CD4-positive, alpha-beta T cell treated with Interleukin-4 for 4 hours (primary cell): ENCODE results near the gene CA9.

Source experiments
- DNase-seq: peaks from one replicate; pipeline ENCODE4 v3.0.0-alpha.2; 2020

CA9 gene

GRCh38 chr9:35696520-35697215 is 22.9 kb downstream of the CA9 start:
- peak; percentile 52 for DNase-seq

- DNase-seq, result no peak
Measured at GRCh38 chr9:35697486-35697885, 23.8 kb downstream of the CA9 start.

GRCh38 chr9:35698231-35698630 is 24.5 kb downstream of the CA9 start:
- no peak for DNase-seq

- no peak for DNase-seq
Measured at GRCh38 chr9:35700031-35700430, 26.3 kb downstream of the CA9 start.

DNA sequence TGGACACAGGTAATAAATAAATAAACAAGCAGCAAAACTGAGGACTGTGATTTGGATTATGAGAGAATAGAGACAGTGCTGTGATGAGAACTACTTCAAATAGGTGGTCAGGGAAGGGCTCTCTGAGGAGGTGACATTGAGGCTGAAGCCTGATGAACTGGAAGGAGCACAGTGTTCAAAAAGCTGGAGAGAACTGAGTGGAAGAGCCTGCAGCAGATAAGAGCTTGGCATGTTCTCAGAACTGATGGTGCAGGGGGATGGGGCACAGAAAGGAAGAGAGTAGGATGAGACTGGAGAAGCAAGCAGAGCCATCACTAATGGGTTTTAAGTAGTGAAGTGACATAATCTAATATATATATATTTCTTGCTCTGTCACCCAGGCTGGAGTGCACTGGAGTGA is 27.2 kb downstream of the CA9 start:
- DNase-seq, result no peak

DNA sequence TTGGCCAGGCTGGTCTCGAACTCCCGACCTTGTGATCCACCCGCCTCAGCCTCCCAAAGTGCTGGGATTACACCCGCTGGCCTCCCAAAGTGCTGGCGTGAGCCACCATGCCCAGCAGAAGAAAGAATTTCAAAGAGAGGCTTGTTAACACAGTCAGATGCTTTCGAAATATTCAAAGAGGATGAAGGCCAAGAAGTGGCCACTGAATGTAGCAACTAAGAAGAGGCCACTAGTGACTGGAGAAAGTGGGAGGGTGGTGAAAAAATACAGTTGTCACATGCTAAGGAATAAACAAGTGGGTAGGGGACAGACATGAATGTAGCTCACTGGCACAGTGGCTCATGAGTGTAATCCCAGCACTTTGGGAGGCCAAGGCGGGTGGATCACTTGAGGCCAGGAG is 29.0 kb downstream of the CA9 start:
- no peak for DNase-seq

- DNase-seq, result no peak
Measured at GRCh38 chr9:35703906-35704672, 30.4 kb downstream of the CA9 start.

DNA sequence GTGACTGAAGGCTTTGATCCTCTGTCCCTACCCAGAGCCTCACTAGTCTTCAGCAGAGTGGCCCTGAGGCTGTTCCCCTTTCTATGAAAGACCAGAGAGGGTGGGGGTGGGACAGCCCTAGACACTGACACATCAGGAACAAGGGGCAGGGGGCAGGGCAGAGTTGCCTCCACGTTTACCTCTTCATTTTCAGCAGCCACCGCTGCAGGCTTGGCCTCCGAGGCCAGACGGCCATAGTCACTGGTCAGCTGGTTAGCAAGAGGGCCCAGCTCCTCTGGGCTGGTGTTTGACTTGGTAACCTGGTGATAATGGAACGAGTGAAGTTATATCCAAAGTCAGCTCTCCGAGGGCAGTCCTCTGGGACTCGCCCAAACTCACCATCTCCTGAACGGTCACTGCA is 31.6 kb downstream of the CA9 start:
- no peak for DNase-seq

- DNase-seq, result no peak
Measured at GRCh38 chr9:35705836-35706430, 32.2 kb downstream of the CA9 start.

- no peak for DNase-seq
Measured at GRCh38 chr9:35706951-35707350, 33.2 kb downstream of the CA9 start.

GRCh38 chr9:35708146-35708545 is 34.4 kb downstream of the CA9 start:
- no peak for DNase-seq

DNA sequence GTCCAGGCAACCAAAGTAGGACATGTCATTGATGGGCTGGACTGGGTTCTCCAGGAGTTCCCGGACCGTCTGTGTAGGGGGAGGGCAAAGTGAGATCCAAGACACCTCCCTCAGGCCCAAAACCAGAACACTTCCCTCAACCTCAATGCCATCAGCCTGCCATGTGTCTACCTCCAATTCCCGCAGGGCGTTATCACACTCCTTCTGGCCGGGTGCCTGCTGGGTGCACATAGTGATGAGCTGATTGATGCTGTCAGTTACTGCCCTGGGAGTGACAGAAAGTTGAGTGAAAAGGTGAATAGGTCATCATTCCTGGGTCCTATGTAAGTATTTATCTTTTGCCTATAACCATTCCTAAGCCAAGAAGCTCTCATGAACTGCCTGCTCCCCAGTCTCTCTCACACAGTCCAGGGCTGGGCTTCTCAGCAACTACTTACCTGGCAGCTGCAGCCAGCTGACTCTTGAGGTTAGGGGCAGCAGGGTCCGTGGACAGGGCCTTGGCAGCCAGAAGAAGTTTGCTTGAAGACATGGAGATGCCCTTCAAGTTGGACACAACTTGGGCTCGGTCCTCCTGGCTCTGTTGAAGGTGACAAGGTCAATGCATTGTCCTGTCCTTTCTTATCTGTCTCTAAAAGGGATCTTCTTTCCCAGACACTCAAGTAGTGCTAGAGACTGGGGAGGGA is 37.2 kb downstream of the CA9 start:
- no peak for DNase-seq

GRCh38 chr9:35711501-35712428 is 38.0 kb downstream of the CA9 start:
- DNase-seq, result no peak

DNA sequence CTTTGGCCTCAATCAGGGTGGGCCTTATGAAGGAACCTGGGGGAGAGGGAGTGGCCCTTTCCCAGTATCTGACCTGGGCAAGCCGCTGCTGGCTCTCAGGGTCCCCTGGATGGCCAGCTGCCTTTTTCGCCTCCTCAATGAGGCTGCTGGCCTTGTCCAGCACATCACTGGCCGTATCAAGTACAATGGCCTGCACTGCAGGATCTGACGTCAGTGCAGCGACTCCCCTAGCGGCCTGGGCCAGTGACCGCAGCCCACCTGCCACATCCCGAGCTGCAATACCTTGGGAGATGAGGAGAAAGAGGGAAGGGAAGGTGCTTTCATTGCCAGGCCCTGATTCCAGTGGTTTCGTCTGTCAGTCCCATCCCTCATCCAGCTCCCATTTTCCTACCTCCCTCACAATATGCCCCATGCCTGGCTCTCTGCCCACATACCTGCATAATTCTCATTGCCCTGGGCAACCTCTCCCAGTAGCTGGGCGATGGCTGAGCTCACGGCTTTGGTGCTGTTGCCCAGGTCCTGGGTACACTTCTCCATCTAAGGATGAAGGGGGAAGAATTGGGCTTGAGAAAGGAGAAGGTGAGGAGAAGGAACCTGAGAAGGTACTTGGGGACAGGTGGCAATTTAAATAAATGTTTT is 39.2 kb downstream of the CA9 start:
- DNase-seq, result no peak

- DNase-seq, result no peak
Measured at GRCh38 chr9:35713578-35713977, 39.9 kb downstream of the CA9 start.

DNA sequence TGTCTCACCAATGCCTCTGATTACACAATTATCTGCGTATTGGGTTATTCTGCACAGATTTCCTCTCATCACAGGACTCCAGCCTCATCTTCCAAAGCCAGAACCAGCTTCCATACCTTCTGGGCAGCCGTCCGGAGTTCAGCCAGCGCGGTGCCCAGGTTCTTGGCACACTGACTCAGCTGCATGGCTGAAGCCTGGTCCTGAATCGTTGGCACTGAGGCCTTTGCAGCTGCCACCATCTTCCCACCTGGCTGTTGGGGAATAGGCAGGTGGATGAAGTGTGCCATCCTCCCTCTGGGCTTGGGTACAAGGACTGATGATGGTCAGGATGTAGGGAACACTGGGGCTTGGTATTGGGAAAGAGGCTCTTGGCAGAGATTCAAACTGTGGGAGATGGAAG is 40.4 kb downstream of the CA9 start:
- DNase-seq, result no peak

GRCh38 chr9:35714579-35715252 is 41.0 kb downstream of the CA9 start:
- DNase-seq, result no peak

GRCh38 chr9:35716230-35716629 is 42.5 kb downstream of the CA9 start:
- DNase-seq, result no peak

GRCh38 chr9:35717132-35717870 is 43.6 kb downstream of the CA9 start:
- no peak for DNase-seq

- DNase-seq, result no peak
Measured at GRCh38 chr9:35718721-35719511, 45.2 kb downstream of the CA9 start.
